Panc1 (cell line): ENCODE data around the gene ATP10A. TPM values are rescaled to one million over a fixed set of nuclear protein-coding genes. Genes with fewer than 3 reads are reported as not detected.

ENCODE experiments used
- ATAC-seq: fragments of 200-7000 bp; cut with Tn5 transposase; 2 replicates; pipeline ENCODE4 v1.9.1; 2020; ENCODE audit warnings: mild to moderate bottlenecking, moderate library complexity
- BruUV-seq: library from RNA; stranded (reverse); fragments of 400-500 nt; replicated peaks from 2 replicates; lab custom pipeline; 2021; lab: Mats Ljungman, UMichigan
- CTCF ChIA-PET: fragments of 300-600 bp; sonication (Branson Sonifier 250); formaldehyde crosslinking; loops from one replicate; lab custom pipeline; 2022; ENCODE audit warnings: antibody characterized with exemption; lab: Charles Lee
- POLR2A ChIA-PET: fragments of 300-600 bp; sonication (Branson Sonifier 250); formaldehyde crosslinking; loops from one replicate; lab custom pipeline; 2022; ENCODE audit warnings: antibody characterized with exemption; lab: Charles Lee
- DNase-seq: peaks from one replicate; pipeline ENCODE4 v3.0.0-alpha.2; 2010; ENCODE audit warnings: low read depth, low spot score
- H3K27ac ChIP-seq: 2 replicates; pipeline ENCODE4 v1.5.1; 2011; ENCODE audit warnings: mild to moderate bottlenecking, low read length, inconsistent platforms
- H3K27me3 ChIP-seq: fragments of 200-500 bp; sonication (Bioruptor generic); 2 replicates; pipeline ENCODE4 v1.6.0; 2014; ENCODE audit warnings: low read length, inconsistent platforms; ENCODE audit not compliant: control insufficient read depth, insufficient read depth
- H3K36me3 ChIP-seq: fragments of 200-500 bp; sonication (Bioruptor generic); 2 replicates; pipeline ENCODE4 v1.5.1; 2014; ENCODE audit warnings: inconsistent platforms, mild to moderate bottlenecking, low read length, moderate library complexity; ENCODE audit not compliant: control insufficient read depth, insufficient read depth
- H3K4me1 ChIP-seq: 2 replicates; pipeline ENCODE4 v1.5.1; 2011; ENCODE audit warnings: inconsistent platforms, mild to moderate bottlenecking, low read length, moderate library complexity; ENCODE audit not compliant: control insufficient read depth, insufficient read depth
- H3K4me3 ChIP-seq, 2 experiments: 2 replicates each; pipeline ENCODE4 v1.5.1; 2011 to 2012; ENCODE audit warnings: low read depth in 2 of 2, low read length in 2 of 2, mild to moderate bottlenecking in 2 of 2, inconsistent platforms in 1 of 2, moderate library complexity in 1 of 2
- H3K9me3 ChIP-seq: fragments of 200-500 bp; sonication (Bioruptor generic); 2 replicates; pipeline ENCODE4 v1.5.1; 2014; ENCODE audit warnings: low read depth, mild to moderate bottlenecking, inconsistent platforms, low read length, moderate library complexity; ENCODE audit not compliant: control insufficient read depth, insufficient read depth
- POLR2AphosphoS5 ChIP-seq: IDR thresholded peaks from 2 replicates; pipeline ENCODE4 v1.6.1; 2012; ENCODE audit warnings: mild to moderate bottlenecking, low read depth, low read length, moderate library complexity
- SIN3A ChIP-seq: IDR thresholded peaks from 2 replicates; pipeline ENCODE4 v1.6.1; 2012; ENCODE audit warnings: low read depth, mild to moderate bottlenecking, low read length, moderate library complexity, borderline replicate concordance; ENCODE audit not compliant: insufficient read depth
- TCF7L2 ChIP-seq: IDR thresholded peaks from 2 replicates; pipeline ENCODE4 v1.6.1; 2011; ENCODE audit warnings: mild to moderate bottlenecking, low read depth, low read length, inconsistent platforms
- in situ Hi-C: cut with HindIII; loops from 2 replicates; pipeline ENCODE4 v1.10.0; 2016; ENCODE audit warnings: low sequenced_read_pairs, low pct_unique_long_range_greater_than_20kb
- intact Hi-C: fragments of 100-400 bp; cut with micrococcal nuclease; formaldehyde crosslinking; loops from one replicate; pipeline ENCODE4 v1.10.0; 2022; ENCODE audit not compliant: unreplicated experiment
- total RNA-seq: library from RNA; stranded (reverse); gene quantifications from one replicate; pipeline ENCODE4 v1.2.1, GENCODE V29; 2021; ENCODE audit not compliant: unreplicated experiment
- TF ChIP-seq, protein P1 (sequence below), 2 experiments: IDR thresholded peaks; 2 replicates each; pipeline ENCODE4 v1.6.1; 2011 to 2012; ENCODE audit warnings: low read depth in 2 of 2, control low read depth in 1 of 2, low read length in 1 of 2, mild to moderate bottlenecking in 1 of 2, moderate library complexity in 1 of 2; ENCODE audit not compliant: insufficient read depth in 1 of 2
- TF ChIP-seq, protein P2 (sequence below): fragments of 450-650 bp; IDR thresholded peaks from 2 replicates; pipeline ENCODE4 v1.5.1; 2017; ENCODE audit warnings: mild to moderate bottlenecking

ATP10A gene
- total RNA-seq, 1 experiment from 2014 or later = 0.31 TPM

GRCh38 chr15:25670025-25670554 is 193.0 kb downstream of the ATP10A start:
- CTCF ChIA-PET = no interaction called here

DNA sequence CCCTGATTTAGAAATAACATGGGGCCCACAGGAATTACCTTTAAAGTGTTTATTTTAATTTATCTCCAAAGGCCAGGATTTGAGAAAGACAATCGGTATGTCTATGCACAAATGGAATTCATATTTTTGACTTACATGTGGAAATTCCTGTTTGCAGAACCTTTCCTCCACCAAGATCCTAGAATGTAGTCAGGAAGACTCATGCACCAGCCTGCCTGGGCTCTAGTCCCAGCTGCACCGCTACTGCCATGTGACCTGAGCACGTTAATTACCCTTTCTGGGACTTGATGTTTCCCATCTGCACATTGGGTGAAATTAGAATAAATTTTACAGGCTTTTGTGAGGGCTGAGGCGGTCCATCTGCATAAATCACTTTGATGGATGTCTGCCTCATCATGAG is 194.2 kb downstream of the ATP10A start:
- DNase-seq = no peak
- H3K4me1 ChIP-seq = no peaks in the 10 kb centered on the region; the same call in 1 of the 2 replicates
- no peak for ATAC-seq
- no peaks in the 10 kb centered on the region for H3K9me3 ChIP-seq
- peaks cover 2% of the 10 kb centered on the region; the same call in 1 of the 2 replicates for H3K27me3 ChIP-seq
- POLR2A ChIA-PET = no interaction called here
- TF ChIP-seq, protein P1, sequence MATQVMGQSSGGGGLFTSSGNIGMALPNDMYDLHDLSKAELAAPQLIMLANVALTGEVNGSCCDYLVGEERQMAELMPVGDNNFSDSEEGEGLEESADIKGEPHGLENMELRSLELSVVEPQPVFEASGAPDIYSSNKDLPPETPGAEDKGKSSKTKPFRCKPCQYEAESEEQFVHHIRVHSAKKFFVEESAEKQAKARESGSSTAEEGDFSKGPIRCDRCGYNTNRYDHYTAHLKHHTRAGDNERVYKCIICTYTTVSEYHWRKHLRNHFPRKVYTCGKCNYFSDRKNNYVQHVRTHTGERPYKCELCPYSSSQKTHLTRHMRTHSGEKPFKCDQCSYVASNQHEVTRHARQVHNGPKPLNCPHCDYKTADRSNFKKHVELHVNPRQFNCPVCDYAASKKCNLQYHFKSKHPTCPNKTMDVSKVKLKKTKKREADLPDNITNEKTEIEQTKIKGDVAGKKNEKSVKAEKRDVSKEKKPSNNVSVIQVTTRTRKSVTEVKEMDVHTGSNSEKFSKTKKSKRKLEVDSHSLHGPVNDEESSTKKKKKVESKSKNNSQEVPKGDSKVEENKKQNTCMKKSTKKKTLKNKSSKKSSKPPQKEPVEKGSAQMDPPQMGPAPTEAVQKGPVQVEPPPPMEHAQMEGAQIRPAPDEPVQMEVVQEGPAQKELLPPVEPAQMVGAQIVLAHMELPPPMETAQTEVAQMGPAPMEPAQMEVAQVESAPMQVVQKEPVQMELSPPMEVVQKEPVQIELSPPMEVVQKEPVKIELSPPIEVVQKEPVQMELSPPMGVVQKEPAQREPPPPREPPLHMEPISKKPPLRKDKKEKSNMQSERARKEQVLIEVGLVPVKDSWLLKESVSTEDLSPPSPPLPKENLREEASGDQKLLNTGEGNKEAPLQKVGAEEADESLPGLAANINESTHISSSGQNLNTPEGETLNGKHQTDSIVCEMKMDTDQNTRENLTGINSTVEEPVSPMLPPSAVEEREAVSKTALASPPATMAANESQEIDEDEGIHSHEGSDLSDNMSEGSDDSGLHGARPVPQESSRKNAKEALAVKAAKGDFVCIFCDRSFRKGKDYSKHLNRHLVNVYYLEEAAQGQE (IDR thresholded peaks at IDR 0.05; ENCODE audit: insufficient read depth in 1 of 2, low read depth in 2 of 2, low read length in 1 of 2) = no peak
- no peak for TF ChIP-seq TCF7L2
- TF ChIP-seq, protein P2, sequence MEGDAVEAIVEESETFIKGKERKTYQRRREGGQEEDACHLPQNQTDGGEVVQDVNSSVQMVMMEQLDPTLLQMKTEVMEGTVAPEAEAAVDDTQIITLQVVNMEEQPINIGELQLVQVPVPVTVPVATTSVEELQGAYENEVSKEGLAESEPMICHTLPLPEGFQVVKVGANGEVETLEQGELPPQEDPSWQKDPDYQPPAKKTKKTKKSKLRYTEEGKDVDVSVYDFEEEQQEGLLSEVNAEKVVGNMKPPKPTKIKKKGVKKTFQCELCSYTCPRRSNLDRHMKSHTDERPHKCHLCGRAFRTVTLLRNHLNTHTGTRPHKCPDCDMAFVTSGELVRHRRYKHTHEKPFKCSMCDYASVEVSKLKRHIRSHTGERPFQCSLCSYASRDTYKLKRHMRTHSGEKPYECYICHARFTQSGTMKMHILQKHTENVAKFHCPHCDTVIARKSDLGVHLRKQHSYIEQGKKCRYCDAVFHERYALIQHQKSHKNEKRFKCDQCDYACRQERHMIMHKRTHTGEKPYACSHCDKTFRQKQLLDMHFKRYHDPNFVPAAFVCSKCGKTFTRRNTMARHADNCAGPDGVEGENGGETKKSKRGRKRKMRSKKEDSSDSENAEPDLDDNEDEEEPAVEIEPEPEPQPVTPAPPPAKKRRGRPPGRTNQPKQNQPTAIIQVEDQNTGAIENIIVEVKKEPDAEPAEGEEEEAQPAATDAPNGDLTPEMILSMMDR = no peak
- TF ChIP-seq SIN3A = no peak
- TF ChIP-seq POLR2AphosphoS5 = no peak
- no peak overlapping the region for H3K27ac ChIP-seq
- in situ Hi-C loops = no loop called here
- no TSS peak for BruUV-seq
- H3K36me3 ChIP-seq = no peaks in the 10 kb centered on the region
- H3K4me3 ChIP-seq = no peak overlapping the region
- CTCF ChIA-PET = no interaction called here
- intact Hi-C loops = no loop called here

More at GRCh38 chr15:25670025-25670554, 193.0 kb downstream of the ATP10A start:
- TF ChIP-seq SIN3A (no peak), POLR2AphosphoS5 (no peak), TCF7L2 (no peak)
- TF ChIP-seq, protein P1 (IDR thresholded peaks at IDR 0.05; ENCODE audit: insufficient read depth in 1 of 2, low read depth in 2 of 2, low read length in 1 of 2) = no peak
- TF ChIP-seq, protein P2 = no peak
- 0 out of 2 replicates have a peak, but pooled peaks have one; percentile 30 for ATAC-seq
- no peak for DNase-seq
- intact Hi-C loops = no loop called here
- H3K27ac ChIP-seq = no peak overlapping the region
- no peaks in the 10 kb centered on the region; the same call in 1 of the 2 replicates for H3K4me1 ChIP-seq
- POLR2A ChIA-PET = no interaction called here
- no peaks in the 10 kb centered on the region for H3K36me3 ChIP-seq
- in situ Hi-C loops = no loop called here
- H3K4me3 ChIP-seq = no peak overlapping the region
- BruUV-seq = no TSS peak
- H3K27me3 ChIP-seq = peaks cover 2% of the 10 kb centered on the region; the same call in 1 of the 2 replicates
- H3K9me3 ChIP-seq = no peaks in the 10 kb centered on the region
